Transverse colon (tissue), 4 donors: ENCODE results near the gene PITPNC1. TPM values are rescaled to one million over a fixed set of nuclear protein-coding genes. Genes with fewer than 3 reads are reported as not detected.

Experiments
- DNase-seq: peaks from one replicate; pipeline ENCODE4 v3.0.0-alpha.2; 2019
- H3K27ac ChIP-seq, 4 donors: fragments of 200-600 bp; sonication (generic); 2 replicates each; pipeline ENCODE4 v1.5.1; 2016 to 2018; ENCODE audit warnings: inconsistent platforms in 4 of 4
- H3K27me3 ChIP-seq: fragments of 200-600 bp; sonication (generic); 2 replicates; pipeline ENCODE4 v1.5.1; 2017; ENCODE audit warnings: inconsistent platforms
- H3K36me3 ChIP-seq, 4 donors: fragments of 200-600 bp; sonication (generic); 2 replicates each; pipeline ENCODE4 v1.5.1; 2017 to 2019; ENCODE audit warnings: inconsistent platforms in 4 of 4
- H3K4me1 ChIP-seq, 4 donors: fragments of 200-600 bp; sonication (generic); 2 replicates each; pipeline ENCODE4 v1.5.1; 2017 to 2020; ENCODE audit warnings: inconsistent platforms in 4 of 4
- H3K4me3 ChIP-seq, 4 donors: fragments of 200-600 bp; sonication (generic); 1 replicate in 1 of 4; 2 replicates in 3 of 4; pipeline versions ENCODE4 v1.5.1 to v1.6.1; 2017 to 2019; ENCODE audit warnings: inconsistent platforms in 4 of 4
- H3K9me3 ChIP-seq, 2 donors: fragments of 200-600 bp; sonication (generic); 2 replicates each; pipeline ENCODE4 v1.5.1; 2017 to 2019; ENCODE audit warnings: inconsistent platforms in 2 of 2
- EP300 ChIP-seq: sonication (generic); formaldehyde crosslinking; IDR thresholded peaks from one replicate; pipeline ENCODE4 v1.6.1; 2017; ENCODE audit warnings: antibody characterized with exemption, low read depth
- POLR2A ChIP-seq: fragments of 450-650 bp; IDR thresholded peaks from one replicate; pipeline ENCODE4 v1.6.1; 2016; ENCODE audit warnings: antibody characterized with exemption, mild to moderate bottlenecking, moderate library complexity
- POLR2AphosphoS5 ChIP-seq, 3 donors: sonication (generic); formaldehyde crosslinking; IDR thresholded peaks; one replicate each; pipeline ENCODE4 v1.6.1; 2016; ENCODE audit warnings: antibody characterized with exemption in 3 of 3
- WGBS, 2 donors: methylation state at CpG; one replicate each; pipeline ENCODE4 v1.1.5; 2018; ENCODE audit warnings: low coverage in 1 of 2; 5-methylcytosine and 5-hydroxymethylcytosine counted together
- in situ Hi-C, 4 donors: fragments of 200-750 bp; cut with MboI; loops; one replicate each; pipeline versions ENCODE4 v1.15.0 to v1.15.1; 2017; ENCODE audit warnings: low sequenced_read_pairs in 3 of 4, low pct_ligation_motif_present in 1 of 4, low pct_unique_long_range_greater_than_20kb in 1 of 4
- intact Hi-C: fragments of 100-400 bp; cut with DNase I; formaldehyde crosslinking; loops from one replicate; pipeline ENCODE4 v1.15.1; 2023; ENCODE audit warnings: low total_unique reads
- total RNA-seq, 4 donors: library from RNA; depleted of rRNA; stranded (reverse); fragments of >200 nt; gene quantifications; one replicate each; pipeline ENCODE4 v1.1.0, GENCODE V29; 2016
- TF ChIP-seq, protein P1 (sequence below), 5 experiments: fragments of 200-600 bp in 3 of 5; fragments of 450-650 bp in 2 of 5; sonication (generic) in 3 of 5; IDR thresholded peaks; 1 replicate in 2 of 5; 2 replicates in 3 of 5; pipeline ENCODE4 v1.5.1; 2016 to 2017; ENCODE audit warnings: antibody characterized with exemption in 5 of 5, inconsistent platforms in 3 of 5, mild to moderate bottlenecking in 2 of 5, moderate library complexity in 1 of 5

PITPNC1 gene
- total RNA-seq, 4 donors from 2014 or later, result 1.6 to 10.3 (median 4.0) TPM

DNA sequence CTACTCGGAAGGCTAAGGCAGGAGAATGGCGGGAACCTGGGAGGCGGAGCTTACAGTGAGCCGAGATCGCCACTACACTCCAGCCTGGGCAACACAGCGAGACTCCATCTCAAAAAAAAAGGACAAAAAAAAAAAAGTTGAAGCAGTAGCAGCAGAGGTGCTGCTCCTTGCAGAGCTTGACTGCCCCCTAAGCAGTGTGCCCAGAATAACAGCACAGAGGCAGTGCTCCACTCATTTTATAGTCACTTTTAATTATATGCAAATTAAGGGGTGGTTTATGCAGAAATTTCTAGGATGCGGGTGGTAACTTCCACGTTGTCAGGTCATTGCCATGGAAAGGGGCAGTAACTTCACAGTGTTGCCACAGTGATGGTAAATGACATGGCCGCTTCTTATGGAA, 286.4 kb downstream of the PITPNC1 start:
- no peaks in the 10 kb centered on the region for H3K4me1 ChIP-seq
- H3K36me3 ChIP-seq, result no peaks in the 10 kb centered on the region
- in situ Hi-C loops (no loop called here), intact Hi-C loops (no loop called here)
- H3K9me3 ChIP-seq, result no peaks in the 10 kb centered on the region
- H3K4me3 ChIP-seq, result no peak overlapping the region
- H3K27me3 ChIP-seq, result no peaks in the 10 kb centered on the region
- 88 to 95% methylated on average over 6 to 9 of the region's 9 CpGs for WGBS, 2 donors
- H3K27ac ChIP-seq, result no peak overlapping the region
- TF ChIP-seq POLR2AphosphoS5 (IDR thresholded peaks at IDR 0.05) (no peak), EP300 (no peak), POLR2A (no peak)
- TF ChIP-seq, protein P1, sequence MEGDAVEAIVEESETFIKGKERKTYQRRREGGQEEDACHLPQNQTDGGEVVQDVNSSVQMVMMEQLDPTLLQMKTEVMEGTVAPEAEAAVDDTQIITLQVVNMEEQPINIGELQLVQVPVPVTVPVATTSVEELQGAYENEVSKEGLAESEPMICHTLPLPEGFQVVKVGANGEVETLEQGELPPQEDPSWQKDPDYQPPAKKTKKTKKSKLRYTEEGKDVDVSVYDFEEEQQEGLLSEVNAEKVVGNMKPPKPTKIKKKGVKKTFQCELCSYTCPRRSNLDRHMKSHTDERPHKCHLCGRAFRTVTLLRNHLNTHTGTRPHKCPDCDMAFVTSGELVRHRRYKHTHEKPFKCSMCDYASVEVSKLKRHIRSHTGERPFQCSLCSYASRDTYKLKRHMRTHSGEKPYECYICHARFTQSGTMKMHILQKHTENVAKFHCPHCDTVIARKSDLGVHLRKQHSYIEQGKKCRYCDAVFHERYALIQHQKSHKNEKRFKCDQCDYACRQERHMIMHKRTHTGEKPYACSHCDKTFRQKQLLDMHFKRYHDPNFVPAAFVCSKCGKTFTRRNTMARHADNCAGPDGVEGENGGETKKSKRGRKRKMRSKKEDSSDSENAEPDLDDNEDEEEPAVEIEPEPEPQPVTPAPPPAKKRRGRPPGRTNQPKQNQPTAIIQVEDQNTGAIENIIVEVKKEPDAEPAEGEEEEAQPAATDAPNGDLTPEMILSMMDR (IDR thresholded peaks at IDR 0.05), result no peak
- DNase-seq, result no peak

DNA sequence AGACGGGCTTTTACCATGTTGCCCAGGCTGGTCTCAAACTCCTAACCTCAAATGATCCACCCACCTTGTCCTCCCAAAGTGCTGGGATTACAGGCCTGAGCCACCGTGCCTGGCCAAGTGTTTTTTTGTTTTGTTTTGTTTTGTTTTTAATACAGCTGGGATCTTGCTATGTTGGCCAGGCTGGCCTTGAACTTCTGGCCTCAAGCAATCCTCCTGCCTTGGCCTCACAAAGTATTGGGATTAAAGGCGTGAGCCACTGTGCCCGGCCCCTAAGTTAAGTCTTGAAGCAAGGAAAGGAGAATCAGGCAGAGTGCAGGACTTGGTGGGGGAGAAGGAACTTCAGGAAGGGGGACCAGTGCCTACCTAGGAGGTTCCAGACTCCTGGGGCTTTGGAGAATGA, 288.9 kb downstream of the PITPNC1 start:
- no peaks in the 10 kb centered on the region for H3K9me3 ChIP-seq
- no peaks in the 10 kb centered on the region for H3K4me1 ChIP-seq
- no peak overlapping the region for H3K4me3 ChIP-seq
- TF ChIP-seq, protein P1 (IDR thresholded peaks at IDR 0.05), result no peak
- TF ChIP-seq POLR2A, result no peak
- no peak for TF ChIP-seq EP300
- TF ChIP-seq POLR2AphosphoS5 (IDR thresholded peaks at IDR 0.05), result no peak
- no peak for DNase-seq
- 92 to 100% methylated on average over 3 to 4 of the region's 4 CpGs for WGBS, 2 donors
- H3K27ac ChIP-seq, result no peak overlapping the region
- intact Hi-C loops, result no loop called here
- H3K27me3 ChIP-seq, result no peaks in the 10 kb centered on the region
- H3K36me3 ChIP-seq, result no peaks in the 10 kb centered on the region
- in situ Hi-C loops, result no loop called here

DNA sequence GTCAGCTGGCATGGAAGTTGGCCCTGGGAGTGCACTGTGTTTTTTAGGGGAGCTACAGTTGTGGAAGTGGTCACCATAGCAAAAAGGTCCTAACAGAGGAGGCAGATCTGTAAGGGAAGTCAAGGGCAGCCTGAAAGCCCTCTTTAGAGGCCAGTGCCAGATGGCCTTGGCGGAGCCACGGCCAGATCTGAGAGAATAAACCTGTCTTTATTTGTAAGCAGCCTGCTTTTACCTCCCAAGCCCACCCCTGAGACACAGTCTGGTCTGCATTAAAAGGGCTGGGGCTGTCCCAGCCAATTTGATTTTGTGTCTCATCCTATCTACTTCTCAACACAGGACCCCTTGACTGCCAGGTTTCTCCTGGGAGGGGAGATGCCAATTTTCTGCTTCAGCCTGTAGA, 289.6 kb downstream of the PITPNC1 start:
- WGBS, 2 donors, result 98% methylated on average over 2 of the region's 2 CpGs; no CpG with 5 or more reads in 1 of the 2 donors
- Histone ChIP-seq H3K9me3 (no peaks in the 10 kb centered on the region), H3K27me3 (no peaks in the 10 kb centered on the region), H3K4me3 (no peak overlapping the region), H3K4me1 (no peaks in the 10 kb centered on the region), H3K36me3 (no peaks in the 10 kb centered on the region), H3K27ac (no peak overlapping the region)
- intact Hi-C loops (no loop called here), in situ Hi-C loops (no loop called here)
- TF ChIP-seq POLR2AphosphoS5 (IDR thresholded peaks at IDR 0.05) (no peak), POLR2A (no peak), EP300 (no peak)
- TF ChIP-seq, protein P1 (IDR thresholded peaks at IDR 0.05), result no peak
- DNase-seq, result no peak

DNA sequence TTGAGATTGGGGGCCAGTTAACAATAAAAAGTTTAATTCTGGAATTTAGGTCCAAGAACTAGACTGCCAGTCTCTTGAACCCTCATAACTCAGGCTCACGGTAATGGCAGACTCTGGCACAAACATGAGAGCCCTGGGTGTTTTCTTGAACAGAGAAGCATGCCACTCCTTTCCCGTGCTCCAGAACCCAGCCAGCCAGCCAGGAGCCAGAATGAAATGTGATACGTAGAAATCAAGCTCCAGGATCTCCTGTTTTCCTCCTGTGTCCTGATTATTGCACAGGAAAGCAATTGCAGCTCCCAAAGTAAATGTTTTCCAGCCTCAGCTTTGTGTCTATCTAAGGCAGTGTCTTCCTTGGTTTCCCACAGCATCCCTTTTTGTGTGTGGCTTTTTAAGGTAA, 294.4 kb downstream of the PITPNC1 start:
- no peak overlapping the region for H3K27ac ChIP-seq
- WGBS, 2 donors, result 69 to 78% methylated on average over 3 of the region's 3 CpGs
- DNase-seq, result no peak

More for the DNA sequence above, 294.4 kb downstream of the PITPNC1 start:
- no peaks in the 10 kb centered on the region for H3K27me3 ChIP-seq
- in situ Hi-C loops (no loop called here), intact Hi-C loops (no loop called here)
- H3K9me3 ChIP-seq, result no peaks in the 10 kb centered on the region
- H3K4me3 ChIP-seq, result no peak overlapping the region
- no peaks in the 10 kb centered on the region for H3K36me3 ChIP-seq
- TF ChIP-seq POLR2A, result no peak
- H3K4me1 ChIP-seq, result no peaks in the 10 kb centered on the region
